IMR-90 (cell line): ENCODE measurements around the gene FOXL3. TPM values are rescaled to one million over a fixed set of nuclear protein-coding genes. Genes with fewer than 3 reads are reported as not detected.

Experiments
- ATAC-seq: fragments of 200-7000 bp; cut with Tn5 transposase; 2 replicates; pipeline ENCODE4 v1.9.1; 2020; ENCODE audit warnings: low read depth, mild to moderate bottlenecking, moderate library complexity
- BruUV-seq: library from RNA; stranded (reverse); fragments of 400-500 nt; replicated peaks from 2 replicates; lab custom pipeline; 2021; lab: Mats Ljungman, UMichigan
- CTCF ChIA-PET: fragments of 300-600 bp; formaldehyde crosslinking; extraction: SDS; loops from one replicate; lab custom pipeline; 2021; ENCODE audit warnings: antibody characterized with exemption; lab: Yijun Ruan, JAX
- POLR2A ChIA-PET: fragments of 300-600 bp; sonication (Branson Sonifier 250); formaldehyde crosslinking; loops from one replicate; lab custom pipeline; 2022; ENCODE audit warnings: antibody characterized with exemption; ENCODE audit not compliant: unreplicated experiment; lab: Charles Lee
- DNase-seq: peaks from one replicate; pipeline ENCODE4 v3.0.0; 2013
- H2AFZ ChIP-seq: replicated peaks from 2 replicates; pipeline ENCODE3; 2013; ENCODE audit warnings: low read length, mild to moderate bottlenecking; ENCODE audit not compliant: poor library complexity
- H2AK5ac ChIP-seq: 2 replicates; pipeline ENCODE4 v1.6.1; 2013; ENCODE audit warnings: low read depth, low read length, inconsistent platforms
- H2AK9ac ChIP-seq: replicated peaks from 2 replicates; pipeline ENCODE3; 2013; ENCODE audit warnings: mild to moderate bottlenecking, low read depth, low read length, moderate library complexity; ENCODE audit not compliant: poor library complexity
- H2BK120ac ChIP-seq: 2 replicates; pipeline ENCODE4 v1.6.1; 2013; ENCODE audit warnings: low read depth, low read length, inconsistent platforms
- H2BK15ac ChIP-seq: 3 replicates; pipeline ENCODE4 v1.6.1; 2013; ENCODE audit warnings: low read depth, low read length, inconsistent platforms
- H2BK20ac ChIP-seq: 2 replicates; pipeline ENCODE4 v1.6.1; 2013; ENCODE audit warnings: low read depth, mild to moderate bottlenecking, inconsistent platforms, low read length, moderate library complexity
- H2BK5ac ChIP-seq: 2 replicates; pipeline ENCODE4 v1.6.1; 2013; ENCODE audit warnings: mild to moderate bottlenecking, low read depth, low read length, inconsistent platforms; ENCODE audit not compliant: poor library complexity, severe bottlenecking
- H3K14ac ChIP-seq: replicated peaks from 2 replicates; pipeline ENCODE4 v1.6.1; 2013; ENCODE audit warnings: low read depth, low read length, inconsistent platforms
- H3K18ac ChIP-seq: 2 replicates; pipeline ENCODE4 v1.6.1; 2013; ENCODE audit warnings: low read depth, low read length, control low read depth
- H3K23ac ChIP-seq: 2 replicates; pipeline ENCODE4 v1.6.1; 2013; ENCODE audit warnings: low read depth, low read length, inconsistent platforms
- H3K27ac ChIP-seq: 2 replicates; pipeline ENCODE4 v1.5.1; 2013; ENCODE audit warnings: mild to moderate bottlenecking, control low read depth, low read length; ENCODE audit not compliant: insufficient read depth
- H3K27me3 ChIP-seq: 2 replicates; pipeline ENCODE4 v1.6.1; 2013; ENCODE audit warnings: low read length; ENCODE audit not compliant: control insufficient read depth, insufficient read depth
- H3K36me3 ChIP-seq: 2 replicates; pipeline ENCODE4 v1.6.1; 2013; ENCODE audit warnings: low read length, mixed read lengths; ENCODE audit not compliant: control insufficient read depth, insufficient read depth
- H3K4ac ChIP-seq: 2 replicates; pipeline ENCODE4 v1.6.1; 2013; ENCODE audit warnings: low read depth, low read length, inconsistent platforms
- H3K4me1 ChIP-seq: 2 replicates; pipeline ENCODE4 v1.6.1; 2013; ENCODE audit warnings: low read length, mixed read lengths; ENCODE audit not compliant: control insufficient read depth, insufficient read depth
- H3K4me2 ChIP-seq: 2 replicates; pipeline ENCODE4 v1.6.1; 2013; ENCODE audit warnings: low read depth, mild to moderate bottlenecking, control low read depth, low read length, moderate library complexity
- H3K4me3 ChIP-seq: 2 replicates; pipeline ENCODE4 v1.5.1; 2013; ENCODE audit warnings: low read depth, mild to moderate bottlenecking, control low read depth, low read length, moderate library complexity; ENCODE audit not compliant: insufficient read depth
- H3K56ac ChIP-seq: 2 replicates; pipeline ENCODE4 v1.6.1; 2013; ENCODE audit warnings: low read length, inconsistent platforms; ENCODE audit not compliant: insufficient read depth; ENCODE audit errors: extremely low read depth
- H3K79me1 ChIP-seq, 2 experiments: 2 replicates each; pipeline ENCODE4 v1.6.1; 2013; ENCODE audit warnings: low read length in 2 of 2, inconsistent platforms in 1 of 2, low read depth in 1 of 2
- H3K9ac ChIP-seq: 2 replicates; pipeline ENCODE4 v1.6.1; 2013; ENCODE audit warnings: low read depth, low read length, control low read depth
- H3K9me1 ChIP-seq: 2 replicates; pipeline ENCODE4 v1.6.1; 2013; ENCODE audit warnings: low read length, inconsistent platforms; ENCODE audit not compliant: insufficient read depth
- H3K9me3 ChIP-seq: 2 replicates; pipeline ENCODE4 v1.6.1; 2013; ENCODE audit warnings: low read length; ENCODE audit not compliant: control insufficient read depth, insufficient read depth
- H4K20me1 ChIP-seq: 2 replicates; pipeline ENCODE4 v1.6.1; 2013; ENCODE audit warnings: low read length, inconsistent platforms; ENCODE audit not compliant: insufficient read depth
- H4K5ac ChIP-seq: 2 replicates; pipeline ENCODE4 v1.6.1; 2013; ENCODE audit warnings: mild to moderate bottlenecking, low read depth, low read length, control low read depth
- H4K8ac ChIP-seq, 2 experiments: 2 replicates each; pipeline ENCODE4 v1.6.1; 2013; ENCODE audit warnings: low read depth in 2 of 2, low read length in 2 of 2, control low read depth in 1 of 2, inconsistent platforms in 1 of 2
- H4K91ac ChIP-seq: 2 replicates; pipeline ENCODE4 v1.6.1; 2013; ENCODE audit warnings: low read depth, low read length, inconsistent platforms; ENCODE audit not compliant: insufficient read depth
- BHLHE40 ChIP-seq: fragments of 150-350 bp; IDR thresholded peaks from 2 replicates; pipeline ENCODE4 v1.6.1; 2016; ENCODE audit warnings: mild to moderate bottlenecking, low read depth, low read length
- CEBPB ChIP-seq: IDR thresholded peaks from 2 replicates; pipeline ENCODE4 v1.6.1; 2012; ENCODE audit warnings: low read depth, low read length, improper control_type of control experiment
- CTCF ChIP-seq: conservative IDR thresholded peaks from 2 replicates; pipeline ENCODE4 v1.5.1; 2012; ENCODE audit warnings: mild to moderate bottlenecking, low read depth, low read length, improper control_type of control experiment
- FOS ChIP-seq: fragments of 150-350 bp; IDR thresholded peaks from 2 replicates; pipeline ENCODE4 v1.6.1; 2016; ENCODE audit warnings: low read depth, low read length
- MAZ ChIP-seq: IDR thresholded peaks from 2 replicates; pipeline ENCODE4 v1.6.1; 2012; ENCODE audit warnings: low read depth, mild to moderate bottlenecking, low read length, improper control_type of control experiment, moderate library complexity, borderline replicate concordance
- MXI1 ChIP-seq: IDR thresholded peaks from 2 replicates; pipeline ENCODE4 v1.6.1; 2012; ENCODE audit warnings: low read depth, mild to moderate bottlenecking, low read length, moderate library complexity, borderline replicate concordance
- NFE2L2 ChIP-seq: fragments of 150-350 bp; IDR thresholded peaks from 2 replicates; pipeline ENCODE4 v1.6.1; 2016; ENCODE audit warnings: low read depth, mild to moderate bottlenecking, low read length
- POLR2A ChIP-seq: IDR thresholded peaks from 2 replicates; pipeline ENCODE4 v1.6.1; 2012; ENCODE audit warnings: mild to moderate bottlenecking, low read depth, low read length
- RAD21 ChIP-seq: IDR thresholded peaks from 2 replicates; pipeline ENCODE4 v1.6.1; 2012; ENCODE audit warnings: low read length, improper control_type of control experiment
- RFX5 ChIP-seq: IDR thresholded peaks from 2 replicates; pipeline ENCODE4 v1.8.0; 2012; ENCODE audit warnings: low read depth, mild to moderate bottlenecking, low read length, moderate library complexity
- SMC3 ChIP-seq: fragments of 150-350 bp; IDR thresholded peaks from 2 replicates; pipeline ENCODE4 v1.6.1; 2016; ENCODE audit warnings: low read depth, mild to moderate bottlenecking, antibody characterized with exemption, low read length, moderate library complexity
- WGBS, 2 experiments: methylation state at CpG; one replicate each; pipeline versions ENCODE4 v1.1.5 to v1.1.7; 2013; ENCODE audit warnings: missing lambda C conversion rate in 2 of 2; ENCODE audit not compliant: insufficient read length in 1 of 2; ENCODE audit errors: extremely low coverage in 2 of 2; 5-methylcytosine and 5-hydroxymethylcytosine counted together
- dilution Hi-C: fragments of 300-500 bp; cut with HindIII; formaldehyde crosslinking; loops from one replicate; pipeline ENCODE4 v1.14.3; 2018; ENCODE audit warnings: low sequenced_read_pairs; ENCODE audit not compliant: unreplicated experiment
- in situ Hi-C: fragments of 300-500 bp; cut with MboI; formaldehyde crosslinking; loops from 3 replicates; pipeline ENCODE4 v1.14.3; 2019; ENCODE audit warnings: low sequenced_read_pairs, inconsistent platforms, mixed read lengths
- intact Hi-C: fragments of 100-400 bp; cut with micrococcal nuclease; formaldehyde crosslinking; loops from 2 replicates; pipeline ENCODE4 v1.10.0; 2022
- polyA plus RNA-seq, 3 experiments: library from polyadenylated mRNA; depleted of rRNA; stranded (reverse); fragments of >200 nt; gene quantifications; 2 replicates each; pipeline ENCODE4 v1.2.3, GENCODE V29; 2012; ENCODE audit warnings: low replicate concordance in 1 of 3
- total RNA-seq: library from RNA; depleted of rRNA; stranded (reverse); fragments of >200 nt; gene quantifications from 2 replicates; pipeline ENCODE4 v1.2.3, GENCODE V29; 2012
- TF ChIP-seq, protein P1 (sequence below): fragments of 150-350 bp; IDR thresholded peaks from 2 replicates; pipeline ENCODE4 v1.6.1; 2016; ENCODE audit warnings: low read depth, mild to moderate bottlenecking, low read length, moderate library complexity, borderline replicate concordance

FOXL3 gene
- total and polyA plus RNA-seq, 2 of the 4 experiments (the other 2 are of a cell fraction) = not detected

DNA sequence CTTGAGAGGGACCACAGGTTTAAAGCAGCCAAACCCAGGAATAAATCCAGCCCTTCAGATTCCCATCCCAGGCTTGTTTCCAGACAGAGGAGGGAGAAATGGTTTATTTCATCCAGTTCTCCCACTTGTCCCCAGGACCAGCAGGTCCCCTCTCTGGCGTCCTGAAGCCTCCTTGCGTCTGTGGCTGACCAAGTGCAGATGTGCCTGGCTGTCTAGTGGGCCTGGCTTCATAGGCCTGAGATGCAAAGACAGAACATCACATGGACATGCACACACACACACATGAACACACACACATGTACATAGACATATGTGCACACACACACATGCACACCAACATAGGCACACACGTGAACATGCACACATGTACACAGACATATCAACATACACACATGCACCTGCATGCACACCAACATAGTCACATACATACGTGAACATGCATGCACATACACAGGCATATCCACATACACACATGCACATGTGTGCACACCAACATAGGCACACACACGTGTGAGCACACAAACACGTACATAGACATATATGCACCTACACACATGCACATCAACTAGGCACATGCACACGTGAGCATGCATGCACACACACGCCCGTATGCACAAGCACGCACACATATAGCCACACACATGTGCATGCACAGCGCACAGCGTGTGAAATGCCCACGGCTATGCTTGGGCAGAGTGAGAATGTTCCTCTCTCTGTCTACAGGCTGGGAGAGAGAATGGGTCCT is 10.7 kb downstream of the FOXL3 start:
- POLR2A ChIA-PET = no interaction called here
- dilution Hi-C loops (no loop called here), intact Hi-C loops (no loop called here)

More for the DNA sequence above, 10.7 kb downstream of the FOXL3 start:
- H3K27me3 ChIP-seq = peaks cover 28% of the 10 kb centered on the region; the same call in 1 of the 2 replicates
- H3K9me3 ChIP-seq = no peaks in the 10 kb centered on the region; the same call in 1 of the 2 replicates
- WGBS, 2 experiments = 81% methylated on average over 4 of the region's 13 CpGs; no CpG with 5 or more reads in 1 of the 2 experiments
- H4K8ac ChIP-seq = no peak overlapping the region
- H3K4me2 ChIP-seq = no peak overlapping the region
- ATAC-seq = no peak
- CTCF ChIA-PET = no interaction called here
- H2AK9ac ChIP-seq = no peak overlapping the region
- in situ Hi-C loops = no loop called here
- H3K36me3 ChIP-seq = no peaks in the 10 kb centered on the region
- H3K9ac ChIP-seq = no peak overlapping the region
- no peak for DNase-seq
- TF ChIP-seq MAZ (no peak), SMC3 (no peak), CEBPB (no peak), RAD21 (no peak), MXI1 (no peak), CTCF (no peak), RFX5 (no peak), FOS (no peak), NFE2L2 (no peak), POLR2A (no peak), BHLHE40 (no peak)
- TF ChIP-seq, protein P1, sequence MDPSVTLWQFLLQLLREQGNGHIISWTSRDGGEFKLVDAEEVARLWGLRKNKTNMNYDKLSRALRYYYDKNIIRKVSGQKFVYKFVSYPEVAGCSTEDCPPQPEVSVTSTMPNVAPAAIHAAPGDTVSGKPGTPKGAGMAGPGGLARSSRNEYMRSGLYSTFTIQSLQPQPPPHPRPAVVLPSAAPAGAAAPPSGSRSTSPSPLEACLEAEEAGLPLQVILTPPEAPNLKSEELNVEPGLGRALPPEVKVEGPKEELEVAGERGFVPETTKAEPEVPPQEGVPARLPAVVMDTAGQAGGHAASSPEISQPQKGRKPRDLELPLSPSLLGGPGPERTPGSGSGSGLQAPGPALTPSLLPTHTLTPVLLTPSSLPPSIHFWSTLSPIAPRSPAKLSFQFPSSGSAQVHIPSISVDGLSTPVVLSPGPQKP = no peak
- no peak overlapping the region for H2BK120ac ChIP-seq
- no peak overlapping the region for H3K4me3 ChIP-seq
- no peak overlapping the region for H3K23ac ChIP-seq
- no peaks in the 10 kb centered on the region for H3K4me1 ChIP-seq
- H3K9me1 ChIP-seq = 0 out of 2 replicates have a peak, but pooled peaks cover 4% of the 10 kb centered on the region
- no peak overlapping the region for H4K5ac ChIP-seq
- no peak overlapping the region for H3K27ac ChIP-seq
- BruUV-seq = no TSS peak
- no peak overlapping the region for H3K14ac ChIP-seq
- H3K79me1 ChIP-seq = no peaks in the 10 kb centered on the region
- no peak overlapping the region for H2BK20ac ChIP-seq
- peaks cover 3% of the 10 kb centered on the region; the same call in 1 of the 2 replicates for H4K20me1 ChIP-seq
- no peak overlapping the region for H2BK5ac ChIP-seq
- H2AK5ac ChIP-seq = no peak overlapping the region
- no peak overlapping the region for H2AFZ ChIP-seq
- no peak overlapping the region for H3K4ac ChIP-seq
- no peak overlapping the region for H3K18ac ChIP-seq
- H2BK15ac ChIP-seq = no peak overlapping the region
- no peak overlapping the region for H4K91ac ChIP-seq
- H3K56ac ChIP-seq = no peak overlapping the region
